Hematopoietic multipotent progenitor cell treated with erythropoietin and hydrocortisone succinate and interleukin-3 and kit ligand, for 8 days (in vitro differentiated cells): Measurements from ENCODE around the gene RERE.
"Not testable (repeated sequence)": the region's sequence is repeated elsewhere in the genome, so short reads cannot be mapped to it uniquely, and the experiment has no call there.

Source experiments
- DNase-seq: peaks from one replicate; pipeline ENCODE4 v3.0.0-alpha.2; 2015

Gene RERE

DNA sequence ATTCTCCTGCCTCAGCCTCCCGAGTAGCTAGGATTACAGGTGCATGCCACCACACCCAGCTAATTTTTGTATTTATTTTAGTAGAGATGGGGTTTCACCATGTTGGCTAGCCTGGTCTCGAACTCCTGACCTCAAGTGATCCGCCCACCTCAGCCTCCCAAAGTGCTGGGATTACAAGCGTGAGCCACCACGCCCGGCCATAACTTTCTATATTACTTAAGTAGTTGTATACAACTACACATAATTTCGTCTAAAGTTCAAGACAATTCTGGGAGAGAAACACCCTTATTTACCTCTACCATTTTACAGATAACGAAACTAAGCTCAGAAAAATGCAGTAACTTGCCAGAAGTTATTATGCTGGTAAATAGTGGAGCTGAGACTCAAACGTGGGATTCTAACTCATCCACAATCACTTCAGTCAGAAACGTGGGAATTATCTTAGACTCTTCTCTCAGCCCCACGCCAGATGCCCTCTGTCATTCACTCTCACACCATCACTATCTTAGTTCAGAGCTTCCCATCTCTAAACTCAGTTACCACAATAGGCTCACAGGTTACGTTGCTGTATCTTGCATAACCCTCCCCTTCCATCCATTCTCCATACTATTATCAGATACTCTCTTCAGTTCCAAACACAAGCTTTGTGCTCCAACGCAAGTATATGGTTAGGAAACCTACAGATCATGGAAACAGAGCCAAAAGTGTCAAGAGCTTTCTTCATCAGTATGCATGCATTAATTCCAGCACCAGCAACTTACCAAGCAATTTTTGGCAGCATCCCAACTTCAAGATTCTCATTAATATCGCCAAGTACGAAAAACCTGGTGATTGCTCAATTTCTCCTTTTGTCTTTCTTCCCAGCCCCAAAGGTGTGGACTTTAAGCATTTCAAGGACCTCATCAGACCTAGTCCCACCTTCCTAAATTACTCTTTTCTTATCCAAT, 69.3 kb downstream of the RERE start:
- no peak for DNase-seq

DNA sequence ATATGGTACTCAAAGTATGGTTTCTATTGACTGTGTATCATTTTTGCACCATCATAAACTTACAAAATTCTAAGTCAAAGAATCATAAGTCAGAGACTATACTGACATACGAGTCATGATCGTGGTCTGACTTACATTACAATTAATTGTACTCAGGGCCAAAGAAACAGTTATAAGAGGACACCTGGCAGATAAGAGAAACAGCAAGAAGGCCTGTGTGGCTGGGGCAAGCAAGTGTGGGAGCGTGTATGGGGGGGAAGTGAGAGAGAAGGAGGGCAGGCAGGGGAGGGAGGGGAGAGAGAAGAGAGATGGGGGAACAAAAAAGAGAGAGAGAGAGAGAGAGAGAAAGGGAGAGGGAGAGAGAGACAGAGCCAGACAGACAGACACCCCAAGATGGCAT, 70.9 kb downstream of the RERE start:
- peak; percentile 8 for DNase-seq

DNA sequence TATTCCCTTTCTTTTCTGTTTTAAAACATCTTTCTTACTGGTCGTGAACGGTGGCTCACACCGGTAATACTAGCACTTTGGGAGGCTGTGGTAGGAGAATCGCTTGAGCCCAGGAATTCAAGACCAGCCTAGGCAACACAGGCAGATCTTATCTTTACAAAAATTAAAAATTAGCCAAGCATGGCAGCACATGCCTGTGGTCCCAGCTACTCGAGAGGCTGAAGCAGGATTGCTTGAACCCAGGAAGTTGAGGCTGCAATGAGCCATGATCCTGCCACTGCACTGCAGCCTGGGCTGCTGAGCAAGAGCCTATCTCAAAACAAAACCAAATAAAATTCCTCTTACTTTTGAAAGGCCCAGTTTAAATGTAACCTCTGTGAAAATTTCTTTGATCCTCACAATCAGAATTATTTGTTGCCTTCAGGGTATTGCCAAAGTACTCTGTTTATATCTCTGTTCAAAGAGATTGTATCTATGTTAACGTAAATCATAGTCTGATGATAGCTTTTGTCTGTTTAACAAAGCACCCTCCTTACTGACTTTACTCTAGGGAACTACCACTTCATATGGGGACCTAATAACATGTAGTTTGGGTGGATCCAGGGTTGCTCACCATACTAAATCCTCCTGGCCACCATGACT, 71.6 kb downstream of the RERE start:
- DNase-seq, result no peak

DNA sequence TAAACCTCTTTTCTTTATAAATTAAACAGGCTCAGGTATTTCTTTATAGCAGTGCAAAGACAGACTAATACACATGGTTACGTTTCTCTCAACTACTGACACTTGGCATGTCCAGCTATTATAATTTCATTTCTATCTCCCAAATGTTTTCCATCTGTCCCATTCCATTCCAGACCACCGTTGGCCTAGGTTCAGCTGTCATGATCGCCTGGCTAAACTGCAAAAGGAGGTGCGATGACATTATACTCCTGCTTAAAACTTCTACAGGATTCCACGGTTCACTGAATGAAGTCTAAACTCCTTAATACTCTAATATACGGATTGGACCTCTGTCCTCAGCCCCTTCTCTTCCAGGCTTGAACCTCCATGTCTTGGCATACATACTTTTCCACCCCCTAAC, 72.1 kb downstream of the RERE start:
- no peak for DNase-seq

DNA sequence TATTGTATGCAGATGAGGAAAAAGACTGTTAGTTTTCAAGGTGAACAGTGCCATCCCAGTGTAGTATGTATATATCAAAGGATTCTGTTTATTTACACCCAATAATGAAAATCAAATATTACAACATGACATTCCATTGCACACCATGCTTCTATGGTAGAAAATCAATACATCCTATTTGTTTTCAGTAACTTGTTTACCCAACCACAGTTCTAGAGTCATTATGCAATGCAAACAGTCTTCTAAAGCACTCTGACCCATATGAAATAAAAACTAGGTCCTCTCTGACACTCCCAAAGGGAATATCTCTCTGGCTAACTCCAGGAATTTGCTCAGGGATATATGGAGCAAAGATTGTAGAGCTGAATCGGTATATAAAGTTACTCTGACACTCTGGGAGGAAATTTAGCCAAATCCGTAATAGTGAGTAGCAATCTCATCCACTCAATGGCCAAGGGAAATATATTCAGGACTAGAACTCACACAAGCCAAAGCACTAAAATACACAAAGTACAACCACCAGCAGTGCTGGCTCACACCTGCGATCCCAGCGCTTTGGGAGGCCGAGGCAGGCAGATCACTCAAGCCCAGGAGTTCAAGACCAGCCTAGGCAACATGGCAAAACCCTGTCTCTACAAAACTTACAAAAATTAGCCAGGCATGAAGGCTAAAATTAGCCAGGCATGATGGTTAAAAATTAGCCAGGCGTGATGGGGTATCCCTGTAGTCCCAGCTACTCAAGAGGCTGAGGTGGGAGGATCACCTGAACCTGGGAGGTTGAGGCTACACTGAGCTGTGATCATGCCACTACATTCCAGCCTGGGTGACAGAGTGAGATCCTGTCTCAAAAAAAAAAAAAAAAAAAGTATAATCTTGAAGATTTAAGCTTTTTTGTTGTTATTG, 75.2 kb downstream of the RERE start:
- DNase-seq, result no peak

DNA sequence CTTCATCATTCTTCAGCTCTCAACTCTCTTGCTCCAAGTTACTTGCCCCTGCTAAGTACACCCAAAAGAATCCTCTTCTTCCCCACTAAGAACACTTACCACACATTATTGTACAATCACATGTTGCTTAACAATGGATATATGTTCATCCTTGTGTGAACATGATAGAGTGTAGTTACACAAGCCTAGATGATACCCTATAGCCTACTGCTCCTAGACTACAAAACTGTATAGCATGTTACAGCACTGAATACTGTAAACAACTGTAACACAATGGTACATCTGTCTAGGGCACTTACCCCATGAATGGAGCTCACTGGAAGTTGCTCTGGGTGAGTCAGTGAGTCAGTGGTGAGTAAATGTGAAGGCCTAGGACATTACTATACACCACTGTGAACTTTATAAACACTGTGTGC, 77.4 kb downstream of the RERE start:
- DNase-seq, result no peak

DNA sequence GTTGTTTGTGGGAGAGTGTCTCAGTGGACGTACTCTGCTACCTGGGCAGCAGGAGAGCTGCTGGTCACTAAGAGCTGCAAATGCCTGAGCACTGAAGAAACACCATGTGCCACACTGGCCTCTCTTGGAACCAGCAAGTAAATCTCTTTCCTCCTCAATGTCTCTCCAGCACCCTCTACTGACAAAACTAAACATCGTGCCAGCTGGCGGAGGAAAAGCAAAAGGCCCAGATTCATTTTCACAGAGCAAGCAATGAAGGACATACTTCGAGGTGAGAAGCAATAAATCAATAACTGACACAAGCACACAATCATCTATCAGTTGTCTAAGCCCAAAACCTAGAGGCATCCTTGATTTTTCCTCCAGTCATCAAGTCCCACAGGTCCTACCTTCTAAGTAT, 78.1 kb downstream of the RERE start:
- peak; percentile 30 for DNase-seq

DNA sequence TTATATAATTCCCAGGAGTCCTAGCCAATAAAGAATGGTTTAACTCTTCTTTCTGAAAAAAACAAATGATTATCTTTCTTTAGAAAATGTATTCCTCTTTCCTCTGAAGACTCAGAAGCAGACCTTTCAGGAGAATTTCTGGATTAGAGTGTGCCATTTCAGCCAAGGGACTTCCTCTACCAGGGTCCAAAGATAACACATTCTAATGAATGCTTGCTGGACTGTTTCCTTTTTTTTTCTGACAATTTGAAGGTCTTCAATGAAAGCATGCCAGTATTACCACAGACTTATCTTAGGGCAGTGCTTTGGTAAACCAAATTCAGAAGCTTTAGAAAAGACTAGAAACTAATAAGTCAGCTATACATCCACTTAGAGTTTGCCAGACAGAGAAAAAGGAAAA, 80.5 kb downstream of the RERE start:
- no peak for DNase-seq

DNA sequence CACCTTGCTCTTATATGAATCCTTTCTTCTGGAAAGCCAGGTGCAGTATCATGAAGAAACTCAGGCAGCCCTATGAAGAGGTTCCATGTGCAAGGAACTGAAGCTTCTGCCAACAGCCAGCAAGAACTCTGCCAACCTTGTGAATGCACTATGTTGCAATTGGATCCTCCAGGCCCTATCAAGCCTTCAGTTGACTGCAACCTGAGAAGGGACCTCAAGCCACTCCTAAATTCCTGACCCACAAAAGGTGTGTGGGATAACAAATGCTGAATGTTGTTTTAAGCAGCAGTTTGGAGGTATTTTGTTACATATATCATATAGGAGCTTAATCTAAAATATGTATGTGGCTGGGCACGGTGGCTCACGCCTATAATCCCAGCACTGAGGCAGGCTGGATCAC, 84.0 kb downstream of the RERE start:
- DNase-seq, result no peak

DNA sequence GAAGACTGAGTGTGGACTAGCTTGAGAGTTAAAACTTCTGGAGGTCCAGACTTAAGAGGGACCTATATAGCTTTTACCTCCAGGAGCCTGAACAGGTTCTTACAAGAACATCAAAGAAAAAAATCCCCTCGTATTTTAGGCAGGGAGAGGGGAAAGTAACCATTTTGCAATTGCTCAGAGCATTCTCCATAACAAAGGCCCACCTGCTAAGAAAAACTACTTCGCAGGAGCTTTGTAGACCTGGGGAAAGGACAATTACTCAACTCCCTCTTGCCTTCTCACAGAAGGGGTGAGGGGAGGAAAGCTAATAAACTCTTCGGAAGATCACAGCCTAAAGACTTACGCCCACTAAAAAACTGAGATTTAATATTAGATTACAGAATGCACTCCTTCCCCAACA, 86.3 kb downstream of the RERE start:
- DNase-seq, result no peak

DNA sequence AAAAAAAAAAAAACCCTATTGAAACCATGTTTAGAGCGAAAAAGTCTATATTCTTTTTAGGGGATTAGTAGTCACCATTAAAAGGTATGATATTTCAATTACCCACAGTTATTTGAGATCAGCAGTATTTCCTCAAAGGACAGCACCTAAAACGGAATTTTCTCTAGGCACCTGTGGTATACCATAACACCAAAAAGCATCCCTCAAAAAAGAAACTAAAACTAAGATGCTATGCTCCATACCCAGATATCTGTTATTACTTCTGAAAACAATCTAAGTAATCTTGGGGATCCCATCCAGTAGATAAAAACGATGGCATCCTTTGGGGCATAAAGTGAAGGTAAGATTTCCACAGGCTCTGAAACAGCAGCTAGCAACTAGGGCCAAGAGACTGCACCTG, 89.0 kb downstream of the RERE start:
- DNase-seq, result no peak

DNA sequence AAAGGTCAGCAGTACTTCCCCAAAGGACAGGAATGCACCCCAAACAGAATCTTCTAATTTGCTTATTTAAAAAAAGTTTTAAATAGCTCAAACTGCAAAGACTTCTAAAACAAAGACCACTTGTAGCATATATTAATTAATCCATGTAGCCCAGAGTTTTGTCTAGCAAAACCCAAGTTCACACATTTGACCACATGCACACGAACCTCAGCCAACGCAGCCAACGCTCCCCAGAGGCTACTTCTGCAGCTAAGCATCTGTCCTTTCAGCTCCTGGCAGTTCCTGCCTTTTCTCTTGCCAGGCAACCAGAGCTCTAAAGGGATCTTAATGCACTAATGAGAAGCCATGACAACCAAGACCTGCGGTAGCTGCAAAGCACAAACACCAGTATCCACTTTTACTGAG, 89.6 kb downstream of the RERE start:
- no peak for DNase-seq

DNA sequence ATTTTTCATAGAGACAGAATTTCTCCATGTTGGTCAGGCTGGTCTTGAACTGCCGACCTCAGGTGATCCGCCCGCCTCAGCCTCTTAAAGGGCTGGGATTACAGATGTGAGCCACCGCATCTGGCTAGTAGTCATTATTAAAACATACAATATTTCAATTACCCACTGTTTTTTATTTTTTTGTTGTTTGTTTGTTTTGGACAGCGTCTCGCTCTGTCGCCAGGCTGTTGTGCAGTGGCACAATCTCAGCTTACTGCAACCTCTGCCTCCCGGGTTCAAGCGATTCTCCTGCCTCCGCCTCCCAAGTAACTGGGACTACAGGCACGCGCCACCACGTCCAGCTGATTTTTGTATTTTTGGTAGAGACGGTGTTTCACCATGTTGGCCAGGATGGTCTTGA, 90.1 kb downstream of the RERE start:
- not testable (repeated sequence) for DNase-seq

DNA sequence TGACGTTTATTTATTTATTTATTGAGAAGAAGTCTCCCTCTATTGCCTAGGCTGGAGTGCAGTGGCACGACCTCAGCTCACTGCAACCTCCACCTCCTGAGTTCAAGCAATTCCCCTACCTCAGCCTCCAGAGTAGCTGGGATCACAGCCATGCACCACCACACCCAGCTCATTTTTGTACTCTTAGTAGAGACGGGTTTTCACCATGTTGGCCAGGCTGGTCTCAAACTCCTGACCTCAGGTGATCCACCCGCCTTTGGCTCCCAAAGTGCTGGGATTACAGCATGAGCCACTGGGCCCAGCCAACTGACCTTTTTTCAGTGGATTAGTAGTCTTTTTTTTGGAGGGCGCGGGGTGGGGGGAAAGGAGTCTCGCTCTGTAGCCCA, 90.6 kb downstream of the RERE start:
- not testable (repeated sequence) for DNase-seq

DNA sequence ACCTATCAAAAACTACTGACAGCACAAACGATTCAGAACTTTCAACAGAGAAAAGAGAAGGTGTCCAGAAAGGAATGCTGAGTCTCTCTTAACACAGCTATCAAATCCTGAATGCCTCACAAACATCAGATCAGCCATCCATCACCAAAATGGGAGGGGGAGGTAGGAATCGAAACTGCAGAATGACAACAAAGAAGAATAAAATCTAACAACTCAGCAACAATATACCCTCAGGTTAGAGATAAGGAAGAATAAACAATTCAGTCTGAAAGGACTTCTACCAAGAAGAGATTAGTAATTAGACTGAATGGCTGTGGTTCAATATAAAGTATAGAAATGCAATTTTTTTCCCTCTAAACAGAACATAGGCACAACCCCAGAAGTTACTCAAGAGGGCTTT, 94.4 kb downstream of the RERE start:
- no peak for DNase-seq

DNA sequence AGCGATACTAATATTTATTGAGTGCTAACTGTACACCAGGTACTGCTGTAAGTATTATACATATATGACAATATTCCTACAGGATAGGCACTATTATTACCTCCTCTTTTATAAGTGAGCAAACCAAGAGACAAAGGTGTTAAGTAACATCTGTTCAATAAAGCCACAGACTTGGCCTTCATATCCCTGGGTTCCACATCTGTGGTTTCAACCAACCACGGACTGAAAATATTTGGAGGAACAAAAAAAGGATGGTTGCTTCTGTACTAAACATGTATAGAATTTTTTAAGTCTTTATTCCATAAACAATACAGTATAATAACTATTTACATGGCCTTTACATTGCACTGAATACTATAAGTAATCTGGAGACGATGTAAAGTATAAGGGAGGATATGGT, 95.1 kb downstream of the RERE start:
- DNase-seq, result no peak

DNA sequence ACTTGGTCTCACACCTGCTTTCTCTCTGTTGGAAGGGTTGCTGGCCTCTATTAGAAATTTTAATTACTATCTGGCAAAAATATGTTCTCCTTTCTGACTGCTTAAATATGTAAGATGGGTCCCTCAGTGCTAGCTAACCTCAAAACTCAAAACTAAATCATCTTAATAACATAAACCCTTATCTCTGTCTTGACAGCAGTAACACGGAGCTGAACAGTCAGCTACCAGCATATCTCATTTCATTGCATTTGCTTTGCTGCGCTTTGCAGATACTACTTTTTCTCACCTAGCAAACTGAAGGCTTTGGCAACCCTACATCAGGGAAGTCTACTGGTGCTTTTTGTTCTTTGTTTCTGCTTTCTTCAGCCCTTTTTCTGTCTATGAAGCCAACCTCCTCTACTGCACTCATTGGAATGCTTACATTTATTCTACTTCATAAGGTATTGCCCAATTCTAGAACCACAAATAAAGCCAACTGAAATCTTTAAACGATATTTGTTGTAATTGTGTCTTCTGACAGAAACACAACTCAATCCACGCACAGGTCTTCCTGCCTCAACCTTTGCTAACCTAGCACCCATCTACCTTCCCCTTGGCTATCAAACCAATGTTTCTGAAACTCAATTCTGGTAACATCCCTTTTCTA, 95.6 kb downstream of the RERE start:
- peak; percentile 75 for DNase-seq

DNA sequence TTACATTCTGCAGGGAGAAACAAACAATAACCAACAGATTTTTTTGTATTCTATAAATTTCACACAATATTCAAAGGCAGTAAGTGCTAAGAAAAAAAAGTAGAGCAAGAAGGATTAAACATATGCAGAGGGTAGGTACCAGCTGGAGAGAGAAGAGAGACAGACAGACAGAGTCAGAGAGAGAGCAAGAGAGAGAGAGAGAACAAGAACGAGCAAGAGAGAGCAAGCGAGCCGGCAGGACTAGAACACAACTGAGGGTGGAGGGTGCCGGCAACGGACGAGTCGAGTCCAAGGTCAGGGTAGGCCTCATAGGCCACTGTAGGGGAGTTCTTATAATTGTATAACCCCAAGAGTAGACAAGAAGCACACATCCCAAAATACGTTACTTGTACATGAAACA, 97.1 kb downstream of the RERE start:
- DNase-seq, result no peak

DNA sequence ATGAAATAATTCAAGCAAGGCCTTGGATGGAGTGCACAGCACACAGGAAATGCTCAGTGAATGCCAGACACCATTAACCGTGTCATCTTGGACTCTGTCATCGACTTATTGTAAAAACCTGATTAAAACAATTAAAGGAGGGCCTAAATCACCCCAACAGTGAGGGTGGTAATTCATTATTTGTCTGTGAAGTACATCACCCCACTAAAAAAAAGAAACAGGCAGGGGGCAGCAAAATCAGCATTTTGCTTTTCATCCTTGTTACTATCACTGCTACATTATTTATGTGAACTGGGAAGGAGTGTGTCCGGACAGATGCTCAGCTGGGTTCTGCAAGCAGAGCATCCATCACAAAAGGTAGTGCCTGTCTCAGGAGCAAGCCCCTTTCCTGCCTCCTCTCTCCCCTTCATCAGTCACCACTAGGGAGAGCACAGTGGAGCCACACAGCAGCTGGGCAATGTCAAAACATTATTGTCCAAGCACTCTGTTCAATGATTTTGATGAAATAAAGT, 98.5 kb downstream of the RERE start:
- DNase-seq, result no peak

DNA sequence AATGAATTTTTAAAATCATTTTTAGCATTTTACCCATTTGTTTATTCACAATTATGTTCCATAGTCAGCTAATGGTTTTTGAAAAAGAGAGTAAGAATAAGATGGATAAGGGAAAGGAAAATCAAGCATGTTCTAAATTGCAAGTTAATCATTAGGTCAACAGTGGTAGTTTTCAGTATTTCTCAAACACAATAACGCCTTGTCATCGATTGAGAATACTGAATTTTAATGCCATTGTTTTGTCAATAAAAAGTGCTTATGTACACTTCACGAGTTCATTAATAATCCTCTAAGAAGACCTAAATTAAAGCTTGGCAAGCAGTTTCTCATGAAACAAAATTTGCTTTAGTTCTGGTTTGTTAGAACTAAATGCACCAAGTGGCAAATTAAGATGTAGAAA, 100.3 kb downstream of the RERE start:
- DNase-seq, result no peak

DNA sequence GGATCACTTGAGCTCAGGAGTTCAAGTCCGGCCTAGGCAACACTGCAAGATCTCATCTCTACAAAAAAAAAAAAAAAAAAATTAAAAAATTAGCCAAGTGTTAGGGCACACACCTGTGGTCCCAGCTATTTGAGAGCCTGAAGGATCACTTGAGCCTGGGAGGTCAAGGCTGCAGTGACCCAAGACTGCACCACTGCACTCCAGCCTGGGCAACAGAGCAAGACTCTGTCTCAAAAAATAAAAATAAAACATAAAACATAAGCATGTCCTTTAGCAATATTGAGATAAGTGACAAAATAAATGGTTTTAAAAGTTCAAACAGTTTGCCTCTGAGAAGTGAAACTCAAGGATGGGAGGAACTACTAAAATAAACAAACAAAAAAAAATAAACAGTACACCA, 101.2 kb downstream of the RERE start:
- DNase-seq, result no peak

DNA sequence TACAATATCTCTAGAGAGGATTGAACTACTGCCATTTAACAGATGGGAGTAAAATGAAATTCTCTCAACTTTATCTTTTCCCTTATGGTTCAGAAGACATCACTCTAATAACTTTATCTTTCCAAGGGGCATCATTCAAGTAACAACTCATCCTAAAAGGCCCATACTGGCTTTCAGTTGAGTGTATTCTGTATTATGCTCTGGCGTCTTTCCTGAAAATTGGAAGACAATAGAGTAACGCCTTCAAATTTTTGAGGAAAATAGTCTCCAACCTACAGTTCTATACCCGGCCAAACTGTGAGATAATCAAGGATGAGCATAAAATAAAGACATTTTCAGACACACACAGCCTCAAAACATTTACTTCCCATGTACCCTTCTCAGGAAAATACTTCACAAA, 103.3 kb downstream of the RERE start:
- no peak for DNase-seq
